Endothelial cell of umbilical vein (primary cell): ENCODE results near the gene PHACTR1. TPM values are rescaled to one million over a fixed set of nuclear protein-coding genes. Genes with fewer than 3 reads are reported as not detected.

Experiments
- BruUV-seq: library from RNA; stranded (reverse); fragments of 400-500 nt; replicated peaks from 2 replicates; lab custom pipeline; 2021; lab: Mats Ljungman, UMichigan
- CTCF ChIA-PET: fragments of 300-600, 350-600 bp; sonication (Branson Sonifier 250); formaldehyde crosslinking; loops from one replicate; lab custom pipeline; 2021; ENCODE audit warnings: antibody characterized with exemption, inconsistent platforms; lab: Charles Lee
- POLR2A ChIA-PET: fragments of 300-600, 350-600 bp; sonication (Branson Sonifier 250); formaldehyde crosslinking; loops from one replicate; lab custom pipeline; 2021; ENCODE audit warnings: antibody characterized with exemption, inconsistent platforms; lab: Charles Lee
- DNase-seq: peaks from one replicate; pipeline ENCODE4 v3.0.0-alpha.2; 2011; ENCODE audit warnings: low read depth, low spot score
- FAIRE-seq: peaks from 2 replicates; lab custom pipeline; 2011; peaks lifted over from hg19 to GRCh38; lab: Jason Lieb, UNC
- H2AFZ ChIP-seq: 2 replicates; pipeline ENCODE4 v1.6.0; 2012; ENCODE audit warnings: low read depth, low read length, control low read depth, inconsistent platforms
- H3K27ac ChIP-seq: 2 replicates; pipeline ENCODE4 v1.5.1; 2011; ENCODE audit warnings: low read depth, mild to moderate bottlenecking, control low read depth, low read length, moderate library complexity; ENCODE audit not compliant: insufficient read depth
- H3K27me3 ChIP-seq, 2 experiments: 2 replicates each; pipeline versions ENCODE4 v1.6.0 to v1.6.1; 2011; ENCODE audit warnings: low read length in 2 of 2, mixed read lengths in 1 of 2; ENCODE audit not compliant: control insufficient read depth in 2 of 2, insufficient read depth in 2 of 2
- H3K36me3 ChIP-seq, 2 experiments: 2 replicates in 1 of 2; 3 replicates in 1 of 2; pipeline ENCODE4 v1.5.1; 2011; ENCODE audit warnings: low read length in 2 of 2, mild to moderate bottlenecking in 1 of 2, moderate library complexity in 1 of 2; ENCODE audit not compliant: control insufficient read depth in 2 of 2, insufficient read depth in 2 of 2; ENCODE audit errors: extremely low read depth in 1 of 2
- H3K4me1 ChIP-seq: 3 replicates; pipeline ENCODE4 v1.5.1; 2011; ENCODE audit warnings: mild to moderate bottlenecking, low read length; ENCODE audit not compliant: control insufficient read depth, insufficient read depth; ENCODE audit errors: extremely low read depth
- H3K4me2 ChIP-seq: 2 replicates; pipeline ENCODE4 v1.6.1; 2011; ENCODE audit warnings: low read length, control low read depth, mixed read lengths; ENCODE audit not compliant: insufficient read depth
- H3K4me3 ChIP-seq, 3 experiments: fragments of 200-600 bp in 1 of 3; sonication (generic), shearing (Covaris generic) in 1 of 3; replicated peaks in 1 of 3; 2 replicates each; pipeline ENCODE4 v1.5.1; 2011 to 2016; ENCODE audit warnings: control low read depth in 3 of 3, low read length in 3 of 3, mild to moderate bottlenecking in 2 of 3, inconsistent platforms in 1 of 3, low read depth in 1 of 3, moderate library complexity in 1 of 3; ENCODE audit not compliant: insufficient read depth in 1 of 3
- H3K79me2 ChIP-seq: 2 replicates; pipeline ENCODE4 v1.6.0; 2012; ENCODE audit warnings: low read length, inconsistent platforms; ENCODE audit not compliant: control insufficient read depth, insufficient read depth
- H3K9ac ChIP-seq: replicated peaks from 2 replicates; pipeline ENCODE3; 2011; ENCODE audit warnings: low read length, control low read depth; ENCODE audit not compliant: insufficient read depth; ENCODE audit errors: extremely low read depth
- H3K9me1 ChIP-seq: replicated peaks from 3 replicates; pipeline ENCODE4 v1.6.0; 2011; ENCODE audit warnings: mild to moderate bottlenecking, low read length; ENCODE audit not compliant: control insufficient read depth, insufficient read depth; ENCODE audit errors: extremely low read depth
- H3K9me3 ChIP-seq: replicated peaks from 2 replicates; pipeline ENCODE4 v1.5.1; 2012; ENCODE audit warnings: low read length, inconsistent platforms; ENCODE audit not compliant: control insufficient read depth, insufficient read depth
- H4K20me1 ChIP-seq: replicated peaks from 2 replicates; pipeline ENCODE3; 2011; ENCODE audit warnings: mild to moderate bottlenecking, low read length; ENCODE audit not compliant: control insufficient read depth, insufficient read depth; ENCODE audit errors: extremely low read depth
- EZH2 ChIP-seq: IDR thresholded peaks from 2 replicates; pipeline ENCODE4 v1.6.1; 2012; ENCODE audit warnings: borderline replicate concordance, low read depth, mild to moderate bottlenecking, moderate library complexity, low read length, inconsistent platforms; ENCODE audit not compliant: severe bottlenecking
- FOS ChIP-seq: IDR thresholded peaks from 2 replicates; pipeline ENCODE4 v1.6.1; 2011; ENCODE audit warnings: mild to moderate bottlenecking, low read length, moderate library complexity, borderline replicate concordance; ENCODE audit not compliant: insufficient read depth
- GATA2 ChIP-seq: IDR thresholded peaks from 2 replicates; pipeline ENCODE4 v1.7.0; 2011; ENCODE audit warnings: low read depth, mild to moderate bottlenecking, moderate library complexity, mixed read lengths, low read length; ENCODE audit not compliant: insufficient read length, insufficient read depth
- JUN ChIP-seq: IDR thresholded peaks from 2 replicates; pipeline ENCODE4 v1.6.1; 2011; ENCODE audit warnings: borderline replicate concordance, low read depth; ENCODE audit not compliant: insufficient read length, insufficient read depth
- MYC ChIP-seq: IDR thresholded peaks from one replicate; pipeline ENCODE4 v1.6.1; 2011; ENCODE audit warnings: mild to moderate bottlenecking, low read depth, low read length
- POLR2A ChIP-seq: IDR thresholded peaks from 2 replicates; pipeline ENCODE4 v1.6.1; 2012; ENCODE audit warnings: low read depth, mild to moderate bottlenecking, control low read depth, low read length
- POLR2AphosphoS5 ChIP-seq: IDR thresholded peaks from 2 replicates; pipeline ENCODE4 v1.6.1; 2012; ENCODE audit warnings: low read depth, mild to moderate bottlenecking, control low read depth, low read length, moderate library complexity; ENCODE audit not compliant: insufficient read depth
- dilution Hi-C: fragments of 300-500 bp; cut with MboI; formaldehyde crosslinking; loops from one replicate; pipeline ENCODE4 v1.15.0; 2019; ENCODE audit warnings: low sequenced_read_pairs; ENCODE audit not compliant: extremely low pct_ligation_motif_present
- intact Hi-C: fragments of 100-400 bp; cut with micrococcal nuclease; formaldehyde crosslinking; loops from one replicate; pipeline ENCODE4 v1.10.0; 2022
- polyA plus RNA-seq, 4 experiments: library from polyadenylated mRNA; depleted of rRNA in 3 of 4; stranded (reverse) in 3 of 4; unstranded in 1 of 4; fragments of >200 nt; gene quantifications; 2 replicates each; pipeline versions ENCODE4 v1.2.1 to v1.2.3, GENCODE V29; 2011 to 2012; ENCODE audit warnings: missing spikeins in 1 of 4
- total RNA-seq: library from RNA; stranded (reverse); gene quantifications from 2 replicates; pipeline ENCODE4 v1.2.3, GENCODE V29; 2021
- TF ChIP-seq, protein P1 (sequence below), 2 donors: IDR thresholded peaks; 1 replicate in 1 of 2; 2 replicates in 1 of 2; pipeline ENCODE4 v1.5.1; 2011; ENCODE audit warnings: low read length in 2 of 2, mild to moderate bottlenecking in 2 of 2, moderate library complexity in 2 of 2, control low read depth in 1 of 2, inconsistent platforms in 1 of 2, low read depth in 1 of 2; ENCODE audit not compliant: insufficient read depth in 1 of 2; ENCODE audit errors: extremely low read depth in 1 of 2
- TF ChIP-seq, protein P2 (sequence below): IDR thresholded peaks from 2 replicates; pipeline ENCODE4 v1.6.1; 2011; ENCODE audit not compliant: insufficient read depth, insufficient read length

The PHACTR1 gene
- total and polyA plus RNA-seq, 2 donors (not counting 3 experiments of a cell fraction or from before 2014, with no cell fraction given) = 2.4 to 23.2 TPM

DNA sequence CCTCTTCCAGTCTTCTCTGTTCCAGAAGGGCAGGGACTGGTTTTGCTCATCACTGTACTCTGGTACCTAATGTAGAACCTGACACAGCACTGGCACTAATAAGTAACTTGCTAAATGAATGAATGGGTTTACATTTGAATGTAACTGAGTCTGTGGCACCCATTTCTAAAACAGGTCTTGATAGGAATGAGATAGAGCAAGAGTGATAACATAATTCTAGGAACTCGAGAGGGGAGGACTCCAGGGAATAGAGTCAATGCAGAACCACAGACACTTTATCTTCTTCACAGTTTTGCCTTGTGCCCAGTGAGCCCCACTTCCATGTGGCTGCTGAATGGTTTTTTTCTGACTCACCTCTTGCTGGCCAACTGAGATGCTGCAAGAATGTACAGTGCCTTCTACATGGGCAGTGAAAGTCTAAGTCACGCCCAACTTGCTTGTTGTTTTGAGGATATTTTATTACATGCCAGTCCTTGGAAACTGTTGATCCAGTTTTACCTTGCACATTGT lies 550.6 kb downstream of the PHACTR1 start:
- H3K4me1 ChIP-seq = no peaks in the 10 kb centered on the region
- DNase-seq = no peak
- H3K27me3 ChIP-seq = no peaks in the 10 kb centered on the region
- H4K20me1 ChIP-seq = no peaks in the 10 kb centered on the region
- no TSS peak for BruUV-seq
- no peaks in the 10 kb centered on the region for H3K79me2 ChIP-seq
- H3K4me2 ChIP-seq = no peak overlapping the region
- intact Hi-C loops = no loop called here
- H3K36me3 ChIP-seq = no peaks in the 10 kb centered on the region
- no peak overlapping the region for H3K4me3 ChIP-seq
- dilution Hi-C loops = no loop called here
- no peak for TF ChIP-seq JUN
- TF ChIP-seq MYC = no peak
- TF ChIP-seq POLR2A = no peak
- TF ChIP-seq POLR2AphosphoS5 = no peak
- no peaks in the 10 kb centered on the region for H3K9me3 ChIP-seq
- ChIA-PET POLR2A (no interaction called here), CTCF (no interaction called here)
- no peak overlapping the region for H3K27ac ChIP-seq
- H3K9me1 ChIP-seq = no peaks in the 10 kb centered on the region
- no peak for FAIRE-seq
- no peak overlapping the region for H3K9ac ChIP-seq
- no peak overlapping the region for H2AFZ ChIP-seq

DNA sequence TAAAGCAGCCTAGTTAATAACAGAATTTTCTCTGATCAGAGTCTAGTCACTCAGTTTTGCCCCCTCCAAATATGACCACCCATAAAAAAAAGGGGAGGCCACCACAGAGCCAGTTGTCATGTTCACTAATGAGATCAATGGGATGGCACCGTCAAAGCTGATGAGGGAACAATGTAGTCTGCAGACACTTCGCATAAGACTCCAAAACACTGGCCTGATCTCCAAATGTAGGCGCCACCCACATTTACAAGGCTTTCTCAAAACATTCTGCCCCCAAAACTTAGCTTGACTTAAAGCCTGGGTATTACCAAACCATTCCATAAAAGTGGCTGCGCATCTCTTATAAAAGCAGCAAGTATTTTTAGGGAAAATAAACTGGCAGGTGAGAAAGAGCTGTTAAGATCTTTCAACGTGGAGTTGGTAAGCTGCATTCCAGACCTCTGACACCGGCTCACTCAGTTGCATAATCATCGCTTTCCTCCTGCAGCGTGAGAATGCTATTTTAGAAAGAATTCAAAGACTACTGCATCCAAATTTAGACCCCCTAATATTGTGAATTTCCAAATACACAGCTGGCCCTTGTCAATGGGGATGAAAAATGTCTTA lies 552.4 kb downstream of the PHACTR1 start:
- ChIA-PET CTCF (interaction anchor here (2.5 kb wide), 1 partner anchor 10 kb away, joined by 8 read pairs; no protein-coding TSS in a partner anchor), POLR2A (no interaction called here)
- Histone ChIP-seq H3K9ac (no peak overlapping the region), H3K27me3 (no peaks in the 10 kb centered on the region), H3K9me3 (no peaks in the 10 kb centered on the region), H3K4me1 (no peaks in the 10 kb centered on the region), H3K79me2 (no peaks in the 10 kb centered on the region), H3K27ac (no peak overlapping the region), H3K4me3 (no peak overlapping the region), H4K20me1 (no peaks in the 10 kb centered on the region), H3K9me1 (no peaks in the 10 kb centered on the region), H3K4me2 (no peak overlapping the region), H2AFZ (no peak overlapping the region), H3K36me3 (no peaks in the 10 kb centered on the region)
- TF ChIP-seq, protein P1, sequence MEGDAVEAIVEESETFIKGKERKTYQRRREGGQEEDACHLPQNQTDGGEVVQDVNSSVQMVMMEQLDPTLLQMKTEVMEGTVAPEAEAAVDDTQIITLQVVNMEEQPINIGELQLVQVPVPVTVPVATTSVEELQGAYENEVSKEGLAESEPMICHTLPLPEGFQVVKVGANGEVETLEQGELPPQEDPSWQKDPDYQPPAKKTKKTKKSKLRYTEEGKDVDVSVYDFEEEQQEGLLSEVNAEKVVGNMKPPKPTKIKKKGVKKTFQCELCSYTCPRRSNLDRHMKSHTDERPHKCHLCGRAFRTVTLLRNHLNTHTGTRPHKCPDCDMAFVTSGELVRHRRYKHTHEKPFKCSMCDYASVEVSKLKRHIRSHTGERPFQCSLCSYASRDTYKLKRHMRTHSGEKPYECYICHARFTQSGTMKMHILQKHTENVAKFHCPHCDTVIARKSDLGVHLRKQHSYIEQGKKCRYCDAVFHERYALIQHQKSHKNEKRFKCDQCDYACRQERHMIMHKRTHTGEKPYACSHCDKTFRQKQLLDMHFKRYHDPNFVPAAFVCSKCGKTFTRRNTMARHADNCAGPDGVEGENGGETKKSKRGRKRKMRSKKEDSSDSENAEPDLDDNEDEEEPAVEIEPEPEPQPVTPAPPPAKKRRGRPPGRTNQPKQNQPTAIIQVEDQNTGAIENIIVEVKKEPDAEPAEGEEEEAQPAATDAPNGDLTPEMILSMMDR (IDR thresholded peaks at IDR 0.05; ENCODE audit: extremely low read depth in 1 of 2, insufficient read depth in 1 of 2, low read depth in 1 of 2, low read length in 2 of 2) = no peak
- TF ChIP-seq FOS (no peak), MYC (no peak), GATA2 (no peak), JUN (no peak), POLR2AphosphoS5 (no peak), POLR2A (no peak), EZH2 (no peak)
- TF ChIP-seq, protein P2, sequence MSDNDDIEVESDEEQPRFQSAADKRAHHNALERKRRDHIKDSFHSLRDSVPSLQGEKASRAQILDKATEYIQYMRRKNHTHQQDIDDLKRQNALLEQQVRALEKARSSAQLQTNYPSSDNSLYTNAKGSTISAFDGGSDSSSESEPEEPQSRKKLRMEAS = no peak
- DNase-seq (no peak), FAIRE-seq (no peak)
- no TSS peak for BruUV-seq
- dilution Hi-C loops (no loop called here), intact Hi-C loops (no loop called here)
